HepG2 (cell line): Measurements from ENCODE around the gene SLC28A1. TPM values are rescaled to one million over a fixed set of nuclear protein-coding genes. Genes with fewer than 3 reads are reported as not detected.

Experiments
- ATAC-seq: fragments of 200-7000 bp; cut with Tn5 transposase; 3 replicates; pipeline ENCODE4 v1.9.1; 2020; ENCODE audit warnings: mild to moderate bottlenecking, moderate library complexity
- BruUV-seq: library from RNA; stranded (reverse); fragments of 400-500 nt; replicated peaks from 2 replicates; lab custom pipeline; 2021; lab: Mats Ljungman, UMichigan
- CTCF ChIA-PET: fragments of 300-600 bp; formaldehyde crosslinking; extraction: SDS; loops from one replicate; lab custom pipeline; 2021; ENCODE audit warnings: low total read pairs, inconsistent platforms, low intra/inter-chr PET ratio; lab: Yijun Ruan, JAX
- POLR2A ChIA-PET: fragments of 350-600 bp; sonication (Branson Sonifier 250); formaldehyde crosslinking; loops from one replicate; lab custom pipeline; 2020; ENCODE audit warnings: antibody characterized with exemption, inconsistent platforms; lab: Yijun Ruan, JAX
- DNase-seq: peaks from one replicate; pipeline ENCODE4 v3.0.0-alpha.2; 2015; ENCODE audit warnings: low spot score
- FAIRE-seq: peaks from 3 replicates; lab custom pipeline; 2011; peaks lifted over from hg19 to GRCh38; lab: Jason Lieb, UNC
- H2AFZ ChIP-seq: one replicate; pipeline ENCODE4 v1.6.1; 2011; ENCODE audit warnings: low read length, inconsistent platforms
- H3K27ac ChIP-seq: fragments of 300-600 bp; 3 replicates; pipeline ENCODE4 v1.8.0; 2011; ENCODE audit warnings: mixed run types, mild to moderate bottlenecking, mixed read lengths, low read length, inconsistent platforms; ENCODE audit not compliant: insufficient read depth; ENCODE audit errors: extremely low read length
- H3K27me3 ChIP-seq, 2 experiments: fragments of 200-600 bp in 1 of 2; 2 replicates in 1 of 2; 3 replicates in 1 of 2; pipeline versions ENCODE4 v1.6.0 to v1.8.0; 2011; ENCODE audit warnings: low read length in 2 of 2, mild to moderate bottlenecking in 2 of 2, moderate library complexity in 2 of 2, inconsistent platforms in 1 of 2; ENCODE audit not compliant: insufficient read depth in 2 of 2, control insufficient read depth in 1 of 2
- H3K36me3 ChIP-seq, 2 experiments: fragments of 200-600 bp in 1 of 2; replicated peaks in 1 of 2; 2 replicates in 1 of 2; 3 replicates in 1 of 2; pipeline versions ENCODE4 v1.5.1 to v1.8.0; 2011; ENCODE audit warnings: low read length in 2 of 2, inconsistent platforms in 1 of 2; ENCODE audit not compliant: insufficient read depth in 2 of 2, control insufficient read depth in 1 of 2
- H3K4me1 ChIP-seq: 2 replicates; pipeline ENCODE4 v1.5.1; 2012; ENCODE audit warnings: low read length, inconsistent platforms; ENCODE audit not compliant: insufficient read depth
- H3K4me2 ChIP-seq: 2 replicates; pipeline ENCODE4 v1.6.0; 2011; ENCODE audit warnings: low read depth, low read length, inconsistent platforms
- H3K4me3 ChIP-seq, 3 experiments: fragments of 200-600 bp in 1 of 3; sonication (generic), shearing (Covaris generic) in 1 of 3; replicated peaks in 1 of 3; 2 replicates each; pipeline ENCODE4 v1.5.1; 2011 to 2016; ENCODE audit warnings: low read length in 3 of 3, inconsistent platforms in 2 of 3, low read depth in 2 of 3, mild to moderate bottlenecking in 2 of 3, control low read depth in 1 of 3, mixed read lengths in 1 of 3; ENCODE audit not compliant: insufficient read depth in 1 of 3
- H3K79me2 ChIP-seq: one replicate; pipeline ENCODE4 v1.6.1; 2011; ENCODE audit warnings: low read length, inconsistent platforms; ENCODE audit not compliant: insufficient read depth
- H3K9ac ChIP-seq: 2 replicates; pipeline ENCODE4 v1.6.0; 2011; ENCODE audit warnings: mild to moderate bottlenecking, low read depth, low read length, inconsistent platforms; ENCODE audit not compliant: insufficient read depth
- H3K9me3 ChIP-seq: 2 replicates; pipeline ENCODE4 v1.5.1; 2012; ENCODE audit warnings: mild to moderate bottlenecking, low read length
- H4K20me1 ChIP-seq: 2 replicates; pipeline ENCODE4 v1.6.0; 2011; ENCODE audit warnings: inconsistent platforms, mild to moderate bottlenecking, low read length, moderate library complexity; ENCODE audit not compliant: insufficient read depth
- EED ChIP-seq: sonication (generic); formaldehyde crosslinking; IDR thresholded peaks from 2 replicates; pipeline ENCODE4 v1.5.0; 2020; ENCODE audit warnings: mild to moderate bottlenecking, missing genetic modification reagents
- GRHL1 ChIP-seq: sonication (generic); formaldehyde crosslinking; conservative IDR thresholded peaks from 2 replicates; pipeline ENCODE4 v1.8.0; 2022; ENCODE audit warnings: missing genetic modification reagents
- GZF1 ChIP-seq: sonication (generic); formaldehyde crosslinking; IDR thresholded peaks from 2 replicates; pipeline ENCODE4 v1.5.1; 2020; ENCODE audit warnings: mild to moderate bottlenecking, missing genetic modification reagents
- HDAC1 ChIP-seq: sonication (generic); formaldehyde crosslinking; IDR thresholded peaks from 2 replicates; pipeline ENCODE4 v1.5.1; 2020; ENCODE audit warnings: mild to moderate bottlenecking, missing genetic modification reagents
- IRF1 ChIP-seq: sonication (generic); formaldehyde crosslinking; IDR thresholded peaks from 2 replicates; pipeline ENCODE4 v1.4.0; 2020; ENCODE audit warnings: low read depth, mild to moderate bottlenecking, missing genetic modification reagents
- NFYB ChIP-seq: sonication (generic); formaldehyde crosslinking; IDR thresholded peaks from 2 replicates; pipeline ENCODE4 v1.4.0; 2020; ENCODE audit warnings: missing genetic modification reagents
- NRL ChIP-seq: sonication (generic); formaldehyde crosslinking; IDR thresholded peaks from 2 replicates; pipeline ENCODE4 v1.5.0; 2020; ENCODE audit warnings: missing genetic modification reagents, mild to moderate bottlenecking, moderate library complexity, borderline replicate concordance
- POLR2A ChIP-seq, 2 experiments: IDR thresholded peaks; 2 replicates each; pipeline ENCODE4 v1.6.1; 2011; ENCODE audit warnings: low read depth in 2 of 2, low read length in 2 of 2, mild to moderate bottlenecking in 1 of 2, moderate library complexity in 1 of 2; ENCODE audit not compliant: insufficient read depth in 1 of 2
- RXRA ChIP-seq: sonication (generic); formaldehyde crosslinking; IDR thresholded peaks from 2 replicates; pipeline ENCODE4 v1.5.1; 2020; ENCODE audit warnings: missing genetic modification reagents
- SMAD1 ChIP-seq: sonication (generic); formaldehyde crosslinking; IDR thresholded peaks from 2 replicates; pipeline ENCODE4 v1.4.0; 2020; ENCODE audit warnings: missing genetic modification reagents, low read depth, mild to moderate bottlenecking, borderline replicate concordance
- TRIM22 ChIP-seq: fragments of 450-650 bp; IDR thresholded peaks from 2 replicates; pipeline ENCODE4 v1.6.1; 2017
- ZFP91 ChIP-seq: sonication (generic); formaldehyde crosslinking; IDR thresholded peaks from 2 replicates; pipeline ENCODE4 v1.9.0; 2022; ENCODE audit warnings: missing genetic modification reagents, mild to moderate bottlenecking, borderline replicate concordance
- ZNF33B ChIP-seq: sonication (generic); formaldehyde crosslinking; IDR thresholded peaks from 2 replicates; pipeline ENCODE4 v1.5.1; 2020; ENCODE audit warnings: mild to moderate bottlenecking, missing genetic modification reagents
- ZNF460 ChIP-seq: sonication (generic); formaldehyde crosslinking; IDR thresholded peaks from 2 replicates; pipeline ENCODE4 v1.5.1; 2020; ENCODE audit warnings: missing genetic modification reagents, mild to moderate bottlenecking, borderline replicate concordance
- ZNF574 ChIP-seq: sonication (generic); formaldehyde crosslinking; IDR thresholded peaks from 2 replicates; pipeline ENCODE4 v1.4.0; 2020; ENCODE audit warnings: missing genetic modification reagents
- ZNF709 ChIP-seq: sonication (generic); formaldehyde crosslinking; IDR thresholded peaks from 2 replicates; pipeline ENCODE4 v1.5.0; 2020; ENCODE audit warnings: mild to moderate bottlenecking, missing genetic modification reagents
- WGBS: methylation state at CpG from one replicate; pipeline ENCODE4 v1.1.6; 2017; ENCODE audit warnings: low lambda C conversion rate; 5-methylcytosine and 5-hydroxymethylcytosine counted together
- in situ Hi-C: cut with HindIII; loops from 2 replicates; pipeline ENCODE4 v1.10.0; 2017; ENCODE audit warnings: low pct_unique_long_range_greater_than_20kb; ENCODE audit not compliant: extremely low pct_ligation_motif_present
- intact Hi-C: fragments of 100-400 bp; cut with micrococcal nuclease; formaldehyde crosslinking; loops from one replicate; pipeline ENCODE4 v1.10.0; 2022; ENCODE audit not compliant: unreplicated experiment
- polyA plus RNA-seq, 8 experiments: library from polyadenylated mRNA; depleted of rRNA in 3 of 8; stranded (reverse) in 7 of 8; unstranded in 1 of 8; fragments of >200 nt; fragmentation: Illumina TruSeq in 4 of 8; extraction: Trizol in 4 of 8; gene quantifications; 2 replicates each; pipeline versions ENCODE4 v1.2.1 to v1.2.3, GENCODE V29; 2011 to 2016; ENCODE audit warnings: low read depth in 4 of 8, missing spikeins in 1 of 8, mixed read lengths in 1 of 8; ENCODE audit not compliant: insufficient read depth in 1 of 8
- total RNA-seq, 5 experiments: library from RNA; depleted of rRNA; stranded (reverse); fragments of >200 nt; fragmentation: Illumina TruSeq; extraction: Trizol; gene quantifications; 2 replicates each; pipeline ENCODE4 v1.2.3, GENCODE V29; 2016; ENCODE audit warnings: low read depth in 1 of 5

Gene SLC28A1
- total and polyA plus RNA-seq, 2 of the 13 experiments (the other 11 are each of a cell fraction or from before 2014, with no cell fraction given): 0.31 to 5.8 TPM

- Histone ChIP-seq H3K27me3 (no peaks in the 10 kb centered on the region), H2AFZ (no peak overlapping the region), H3K9me3 (no peaks in the 10 kb centered on the region), H3K9ac (no peak overlapping the region), H3K4me2 (peak overlapping the region; percentile 31), H3K27ac (no peak overlapping the region), H3K4me3 (no peak overlapping the region), H4K20me1 (no peaks in the 10 kb centered on the region), H3K79me2 (no peaks in the 10 kb centered on the region), H3K4me1 (peaks cover 23% of the 10 kb centered on the region), H3K36me3 (no peaks in the 10 kb centered on the region)
- no peak for DNase-seq
- in situ Hi-C loops: loop anchor here (25.0 kb wide), 1 partner anchor 177 kb away; no protein-coding TSS in a partner anchor
- POLR2A ChIA-PET: no interaction called here
- ATAC-seq: peak; percentile 37; the same call in 2 of the 3 replicates
- CTCF ChIA-PET: no interaction called here
- WGBS: 60% methylated on average over 13 of the region's 13 CpGs
- BruUV-seq: no TSS peak
- no peak for FAIRE-seq
- intact Hi-C loops: no loop called here
- TF ChIP-seq NRL (no peak), ZNF33B (CRISPR knock-in tag) (no peak), RXRA (CRISPR knock-in tag) (no peak), HDAC1 (CRISPR knock-in tag) (no peak), TRIM22 (no peak), ZNF460 (CRISPR knock-in tag) (no peak), ZNF709 (CRISPR knock-in tag) (no peak), SMAD1 (CRISPR knock-in tag) (no peak), GZF1 (no peak), IRF1 (CRISPR knock-in tag) (no peak), POLR2A (IDR thresholded peaks at IDR 0.05; ENCODE audit: insufficient read depth in 1 of 2, low read depth in 2 of 2, low read length in 2 of 2) (no peak), ZNF574 (CRISPR knock-in tag) (no peak), EED (CRISPR knock-in tag) (no peak), ZFP91 (CRISPR knock-in tag) (no peak), GRHL1 (no peak), NFYB (no peak)
These were observed 76.1 kb downstream of the SLC28A1 start for GRCh38 chr15:84960391-84961113.
